Measurements from ENCODE around the gene XRCC4.
"Not testable (repeated sequence)": the region's sequence is repeated elsewhere in the genome, so short reads cannot be mapped to it uniquely, and the experiment has no call there.

The XRCC4 gene

GRCh38 chr5:83285661-83286398, 208.5 kb downstream of the XRCC4 start:
- no peak for DNase-seq

- DNase-seq = no peak
Measured at GRCh38 chr5:83294246-83294645, 216.9 kb downstream of the XRCC4 start.

GRCh38 chr5:83299353-83299752, 222.0 kb downstream of the XRCC4 start:
- no peak for DNase-seq

- DNase-seq = no peak
Measured at GRCh38 chr5:83306572-83307241, 229.4 kb downstream of the XRCC4 start.

- no peak for DNase-seq
Measured at GRCh38 chr5:83312663-83313062, 235.3 kb downstream of the XRCC4 start.

- DNase-seq = no peak
Measured at GRCh38 chr5:83313436-83313835, 236.1 kb downstream of the XRCC4 start.

- DNase-seq = no peak
Measured at GRCh38 chr5:83321483-83322055, 244.2 kb downstream of the XRCC4 start.

- no peak for DNase-seq
Measured at GRCh38 chr5:83322273-83322924, 245.1 kb downstream of the XRCC4 start.

GRCh38 chr5:83323557-83324180, 246.3 kb downstream of the XRCC4 start:
- DNase-seq = no peak

GRCh38 chr5:83331842-83332241, 254.5 kb downstream of the XRCC4 start:
- no peak for DNase-seq

GRCh38 chr5:83337453-83338035, 260.2 kb downstream of the XRCC4 start:
- DNase-seq = no peak

- no peak for DNase-seq
Measured at GRCh38 chr5:83340511-83340918, 263.2 kb downstream of the XRCC4 start.

- DNase-seq = no peak
Measured at GRCh38 chr5:83341815-83342334, 264.5 kb downstream of the XRCC4 start.

GRCh38 chr5:83342465-83342864, 265.1 kb downstream of the XRCC4 start:
- no peak for DNase-seq

- DNase-seq = no peak
Measured at GRCh38 chr5:83343299-83343698, 266.0 kb downstream of the XRCC4 start.

- no peak for DNase-seq
Measured at GRCh38 chr5:83345423-83345822, 268.1 kb downstream of the XRCC4 start.

- DNase-seq = no peak
Measured at GRCh38 chr5:83348281-83348780, 271.0 kb downstream of the XRCC4 start.

- DNase-seq = no peak
Measured at GRCh38 chr5:83353231-83353630, 275.9 kb downstream of the XRCC4 start.

- DNase-seq = no peak
Measured at GRCh38 chr5:83353774-83354173, 276.4 kb downstream of the XRCC4 start.

GRCh38 chr5:83354958-83355357, 277.6 kb downstream of the XRCC4 start:
- no peak for DNase-seq

GRCh38 chr5:83355482-83356014, 278.2 kb downstream of the XRCC4 start:
- DNase-seq = not testable (repeated sequence)

GRCh38 chr5:83357621-83358231, 280.4 kb downstream of the XRCC4 start:
- DNase-seq = no peak

All from NCI-H187 treated with DMSO at 0.1 percent for 48 hours (cell line).